NCI-H2227 (cell line): Measurements from ENCODE around the gene YWHAH.

Experiments used
- DNase-seq: peaks from one replicate; lab custom pipeline; 2025; ENCODE audit not compliant: unreplicated experiment; lab: John Stamatoyannopoulos, UW

The YWHAH gene

DNA sequence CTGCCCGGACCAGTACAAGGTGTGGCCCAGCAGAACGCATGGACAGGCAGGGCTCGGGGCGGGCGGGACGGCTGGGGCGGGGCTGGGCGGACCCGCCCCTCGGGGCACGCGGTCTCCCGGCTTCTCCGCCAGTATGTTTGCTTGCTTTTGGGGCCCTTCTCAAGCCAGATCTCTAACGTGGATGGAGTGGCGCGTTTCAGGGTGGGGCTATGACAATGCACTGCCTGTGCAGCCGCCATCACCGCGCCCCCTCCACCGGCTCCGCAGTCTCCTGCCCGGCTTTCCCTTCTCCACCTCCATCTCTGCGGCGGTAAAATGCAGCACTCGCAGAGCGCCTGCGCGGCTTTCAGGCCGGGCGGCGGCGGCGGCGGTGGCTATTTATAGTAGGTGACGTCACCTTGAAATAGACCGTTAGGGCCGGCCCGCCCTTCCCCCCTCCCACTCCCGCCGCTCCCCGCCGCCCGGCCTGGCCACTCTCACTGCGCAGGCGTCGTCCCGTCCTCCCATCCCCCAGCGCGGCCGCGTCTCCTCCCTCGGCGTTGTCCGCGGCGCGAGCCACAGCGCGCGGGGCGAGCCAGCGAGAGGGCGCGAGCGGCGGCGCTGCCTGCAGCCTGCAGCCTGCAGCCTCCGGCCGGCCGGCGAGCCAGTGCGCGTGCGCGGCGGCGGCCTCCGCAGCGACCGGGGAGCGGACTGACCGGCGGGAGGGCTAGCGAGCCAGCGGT is at the start of gene YWHAH:
YWHAH (plus strand) TSS at position 558 of the 722 bp plus-strand sequence. CDS start 199 bp downstream, outside the sequence.
- DNase-seq, result peak; percentile 94

DNA sequence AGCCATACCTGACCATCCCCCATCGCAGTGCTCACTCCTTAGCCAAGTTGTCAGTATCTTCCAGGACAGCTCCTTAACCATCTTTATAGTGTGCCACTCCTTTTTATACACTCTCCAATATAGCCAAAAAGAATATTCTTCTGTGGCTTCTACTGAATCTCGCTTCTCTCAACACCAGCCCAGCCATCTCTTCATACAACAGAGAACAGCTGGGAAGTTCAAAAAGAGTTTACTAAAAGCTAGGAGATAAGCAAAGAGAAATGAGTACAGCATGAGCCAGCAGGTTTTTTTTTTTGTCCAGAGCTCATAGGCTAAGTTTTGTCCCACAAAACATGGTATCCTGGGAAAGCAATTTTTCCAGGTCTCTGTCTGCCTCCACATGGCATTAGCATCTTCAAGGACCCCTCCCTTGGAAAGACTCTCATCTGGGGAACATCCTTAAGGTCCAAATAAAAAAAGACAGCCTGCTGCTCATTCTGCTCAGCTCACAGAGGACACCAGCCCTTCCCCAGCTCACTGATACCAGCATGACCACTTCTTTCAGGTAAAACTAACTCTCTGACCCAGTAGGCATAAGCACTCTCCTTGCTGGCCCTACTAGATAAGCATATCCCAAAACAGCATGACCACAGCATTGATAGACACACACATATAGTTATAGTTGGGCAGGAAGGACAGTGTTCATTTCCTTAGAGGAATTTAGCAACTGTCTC is 48.8 kb upstream of the YWHAH start:
- DNase-seq, result no peak

DNA sequence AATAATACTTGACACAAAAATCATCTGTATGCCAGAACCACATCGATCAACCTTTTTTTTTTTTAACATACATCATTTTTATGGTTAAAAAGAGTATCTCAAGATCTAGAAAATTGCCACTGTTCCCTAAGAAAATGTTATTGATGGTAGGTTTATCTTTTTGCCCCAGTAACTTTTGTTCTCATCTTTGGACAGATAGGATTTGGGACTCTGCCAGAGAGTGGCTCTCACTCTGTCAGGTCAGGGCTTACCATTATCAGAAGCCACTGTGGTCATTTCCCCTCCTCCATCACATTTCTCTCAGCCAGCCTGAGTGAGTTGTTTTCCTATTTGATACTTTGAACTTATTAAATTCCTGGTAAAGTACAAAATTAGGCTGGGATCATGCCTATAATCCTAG is 47.9 kb upstream of the YWHAH start:
- no peak for DNase-seq

DNA sequence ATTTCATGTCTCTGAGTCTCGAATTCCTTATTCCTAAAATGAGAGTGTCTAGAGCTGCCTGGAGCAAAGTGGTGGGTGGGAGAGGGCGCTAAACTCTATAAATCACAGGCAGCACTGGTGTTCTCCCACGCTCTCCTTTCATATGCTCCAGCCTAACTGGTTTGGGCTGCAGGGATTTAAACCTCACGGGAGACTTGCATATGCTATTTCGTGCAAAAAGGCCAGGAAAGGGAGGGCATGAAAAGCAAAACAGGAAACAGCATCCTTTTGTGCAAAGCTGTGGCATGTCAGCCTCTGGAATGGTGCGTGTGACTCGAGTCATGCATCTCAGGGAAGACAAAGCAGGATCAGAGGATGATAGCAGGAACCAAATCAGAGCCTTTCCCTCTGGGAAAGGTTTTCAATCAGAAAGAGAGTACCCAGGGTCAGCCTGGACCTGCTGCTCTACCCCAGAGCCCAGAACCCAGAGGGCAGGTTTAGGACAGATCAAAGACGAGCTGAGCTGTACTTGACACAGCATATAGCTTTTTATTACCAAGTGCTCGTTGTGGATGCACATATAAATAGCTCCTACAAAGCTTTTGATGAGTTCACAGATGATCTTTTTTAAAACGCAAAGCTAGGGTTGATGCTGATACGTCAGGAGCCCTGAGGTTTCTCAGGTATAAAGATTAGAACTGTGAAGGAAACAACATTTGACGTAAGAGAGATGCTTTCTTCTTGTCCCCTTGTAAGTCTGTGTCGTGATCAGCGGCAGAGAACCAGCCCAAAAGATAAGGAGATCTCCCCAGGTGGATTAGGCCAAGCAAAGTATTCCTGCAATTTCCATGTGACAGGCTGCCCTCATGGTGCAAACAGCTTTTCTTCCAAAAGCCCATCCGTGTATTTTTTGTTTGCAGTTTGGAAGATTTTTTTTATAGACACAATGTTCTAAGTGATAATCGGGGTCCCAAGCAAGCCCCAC is 46.2 kb upstream of the YWHAH start:
- no peak for DNase-seq

DNA sequence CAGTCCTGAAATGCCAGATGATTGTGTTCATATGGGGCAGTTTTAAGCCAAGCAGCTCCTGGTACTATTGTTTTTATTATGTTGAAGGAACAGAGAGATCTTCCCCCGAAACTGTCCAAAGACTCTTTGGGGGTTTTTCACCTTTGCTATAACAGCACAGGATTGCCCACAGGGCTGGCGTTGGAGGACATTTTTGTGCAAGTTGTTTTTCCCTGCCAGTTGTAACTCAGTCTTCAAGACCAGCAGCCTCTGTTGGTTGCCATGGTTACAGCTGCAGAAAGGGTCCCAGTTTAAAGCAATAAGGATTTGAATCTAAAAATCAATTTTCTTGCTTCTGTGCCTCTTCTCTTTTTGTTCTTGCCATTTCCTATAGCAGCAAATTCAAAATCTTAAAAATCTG is 45.4 kb upstream of the YWHAH start:
- DNase-seq, result peak; percentile 55

DNA sequence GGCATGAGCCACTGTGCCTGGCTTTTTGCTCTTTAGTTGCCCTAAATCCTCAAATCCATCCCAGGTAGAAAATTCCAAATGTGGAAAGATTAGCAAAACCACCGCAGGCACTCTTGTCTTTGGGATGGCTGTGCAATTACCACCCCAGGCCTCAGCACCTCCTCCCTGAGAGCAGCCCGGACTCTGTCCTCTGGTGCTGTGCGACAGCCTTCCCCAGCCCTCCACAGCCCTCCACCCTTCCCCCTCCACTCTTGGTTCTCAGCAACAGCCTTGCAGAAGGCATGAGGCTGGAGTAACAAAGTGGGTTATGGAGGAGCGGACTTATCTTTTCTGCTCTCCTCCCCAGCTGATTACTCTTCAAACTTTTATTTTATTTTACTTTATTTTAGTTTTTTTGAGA is 44.7 kb upstream of the YWHAH start:
- DNase-seq, result no peak

DNA sequence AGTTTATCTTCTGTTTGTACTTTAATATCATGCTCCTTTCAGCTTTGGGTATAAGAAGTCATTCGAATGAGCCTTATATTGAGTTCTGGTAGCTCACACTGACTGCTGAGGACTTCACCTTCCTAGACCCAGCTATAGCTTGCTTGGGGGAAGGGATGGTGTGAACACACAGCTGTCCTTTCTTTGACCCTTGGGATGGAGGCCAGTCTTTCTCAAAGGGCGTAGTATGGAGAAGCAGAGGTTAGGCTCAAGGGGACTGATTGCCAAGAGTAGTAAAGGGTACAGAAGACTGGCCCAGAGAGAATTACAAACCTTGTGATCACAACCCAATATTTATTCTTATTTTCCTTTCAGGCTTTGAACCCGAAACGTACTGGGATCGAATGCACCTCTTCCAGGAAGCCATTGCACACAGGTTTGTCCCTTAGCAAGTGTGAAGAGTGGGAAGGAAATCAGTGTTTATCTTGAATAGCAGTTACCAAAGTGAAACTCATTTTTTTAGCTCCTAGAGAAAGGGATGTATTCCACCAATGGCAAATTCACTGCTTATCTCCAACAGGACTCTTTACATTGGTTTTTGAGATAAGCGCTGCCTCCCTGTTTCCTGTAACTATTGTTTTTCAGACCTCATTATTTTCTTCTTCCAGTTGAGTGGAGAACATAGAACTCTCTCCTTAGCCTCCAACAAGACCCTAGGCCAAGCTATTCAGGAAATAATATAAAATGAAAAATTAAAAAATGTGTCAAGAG is 42.8 kb upstream of the YWHAH start:
- DNase-seq, result no peak

DNA sequence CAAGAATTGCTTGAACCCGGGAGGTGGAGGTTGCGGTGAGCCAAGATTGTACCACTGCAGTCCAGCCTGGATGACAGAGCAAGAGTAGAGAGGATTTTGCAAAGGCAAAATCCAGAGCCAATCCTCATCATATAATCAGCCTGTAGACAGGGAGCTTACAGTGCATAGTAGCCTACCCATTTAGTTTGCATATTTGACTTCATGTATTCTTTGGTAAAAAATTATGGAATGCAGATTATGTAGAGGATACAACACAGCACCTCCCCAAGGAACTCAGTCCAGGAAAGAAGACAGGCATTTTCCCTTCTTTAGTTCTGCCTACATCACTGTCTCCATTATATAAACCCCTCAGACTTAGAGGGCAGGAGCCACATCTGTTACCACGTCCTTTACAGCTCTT is 39.7 kb upstream of the YWHAH start:
- DNase-seq, result no peak

DNA sequence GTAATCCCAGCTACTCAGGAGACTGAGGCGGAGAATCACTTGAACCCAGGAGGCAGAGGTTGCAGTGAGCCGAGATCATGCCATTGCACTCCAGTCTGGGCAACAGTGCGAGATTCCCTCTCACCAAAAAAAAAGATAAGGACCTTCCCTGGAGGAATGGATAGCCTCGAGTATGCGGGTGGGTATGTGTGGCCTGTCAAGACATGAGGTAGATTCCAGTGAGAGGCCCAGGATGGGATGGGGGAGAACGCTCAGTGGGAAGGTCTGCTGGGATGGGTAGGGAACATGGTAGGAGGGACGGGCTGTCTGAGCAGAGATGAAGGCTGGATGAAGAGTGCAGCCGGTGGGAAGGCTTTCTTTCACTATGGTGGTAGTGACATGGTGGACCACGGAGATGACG is 39.0 kb upstream of the YWHAH start:
- no peak for DNase-seq

DNA sequence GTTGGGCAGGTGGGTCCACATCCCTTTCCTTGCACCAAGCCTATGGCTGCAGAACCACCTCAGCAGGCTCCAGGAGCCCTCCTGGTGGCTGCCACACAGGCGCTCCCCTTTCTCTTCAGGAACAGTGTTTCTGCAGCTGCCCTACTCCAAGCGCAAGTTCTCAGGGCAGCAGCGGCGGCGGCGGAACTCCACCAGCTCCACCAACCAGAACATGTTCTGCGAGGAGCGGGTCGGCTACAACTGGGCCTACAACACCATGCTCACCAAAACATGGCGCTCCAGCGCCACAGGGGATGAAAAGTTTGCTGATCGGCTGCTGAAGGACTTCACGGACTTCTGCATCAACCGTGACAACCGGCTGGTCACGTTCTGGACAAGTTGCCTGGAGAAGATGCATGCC is 38.2 kb upstream of the YWHAH start:
- DNase-seq, result no peak

DNA sequence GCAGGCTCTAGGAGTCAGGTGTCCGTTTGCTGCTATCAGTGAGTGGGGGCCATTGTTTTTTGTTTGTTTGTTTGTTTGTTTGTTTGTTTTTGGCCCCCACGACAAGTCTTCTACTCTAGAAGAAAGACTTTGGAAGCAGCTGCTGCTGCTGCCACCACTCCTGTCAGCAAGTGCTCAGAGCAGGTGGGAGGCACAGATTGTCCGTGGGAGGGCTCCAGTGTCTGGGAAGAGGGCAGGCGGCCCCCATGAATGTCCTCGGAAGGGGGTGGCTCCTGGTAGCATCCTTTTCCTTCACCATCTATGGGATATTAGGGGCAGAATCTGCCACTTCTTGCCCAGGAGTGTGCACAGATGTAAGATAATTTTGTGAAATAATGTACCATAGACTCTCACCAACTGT is 37.8 kb upstream of the YWHAH start:
- DNase-seq, result no peak

DNA sequence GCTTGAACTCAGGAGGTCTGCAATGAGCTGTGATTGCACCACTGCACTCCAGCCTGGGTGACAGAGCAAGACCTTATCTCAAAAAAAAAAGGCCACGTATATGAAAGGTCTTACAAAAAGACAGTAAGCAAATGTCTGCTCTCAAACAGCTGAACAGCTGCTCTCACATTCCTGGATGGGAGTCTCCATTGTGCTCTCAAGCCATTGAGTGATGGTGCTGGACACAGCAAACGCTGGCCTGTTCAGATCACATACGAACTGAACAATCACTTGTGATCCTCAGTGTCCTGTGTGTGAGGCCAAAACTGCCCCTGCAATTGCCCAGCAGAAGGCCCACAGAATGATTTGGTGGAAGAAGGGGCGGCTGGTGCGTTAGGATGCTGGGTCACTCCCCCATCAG is 34.4 kb upstream of the YWHAH start:
- DNase-seq, result no peak

DNA sequence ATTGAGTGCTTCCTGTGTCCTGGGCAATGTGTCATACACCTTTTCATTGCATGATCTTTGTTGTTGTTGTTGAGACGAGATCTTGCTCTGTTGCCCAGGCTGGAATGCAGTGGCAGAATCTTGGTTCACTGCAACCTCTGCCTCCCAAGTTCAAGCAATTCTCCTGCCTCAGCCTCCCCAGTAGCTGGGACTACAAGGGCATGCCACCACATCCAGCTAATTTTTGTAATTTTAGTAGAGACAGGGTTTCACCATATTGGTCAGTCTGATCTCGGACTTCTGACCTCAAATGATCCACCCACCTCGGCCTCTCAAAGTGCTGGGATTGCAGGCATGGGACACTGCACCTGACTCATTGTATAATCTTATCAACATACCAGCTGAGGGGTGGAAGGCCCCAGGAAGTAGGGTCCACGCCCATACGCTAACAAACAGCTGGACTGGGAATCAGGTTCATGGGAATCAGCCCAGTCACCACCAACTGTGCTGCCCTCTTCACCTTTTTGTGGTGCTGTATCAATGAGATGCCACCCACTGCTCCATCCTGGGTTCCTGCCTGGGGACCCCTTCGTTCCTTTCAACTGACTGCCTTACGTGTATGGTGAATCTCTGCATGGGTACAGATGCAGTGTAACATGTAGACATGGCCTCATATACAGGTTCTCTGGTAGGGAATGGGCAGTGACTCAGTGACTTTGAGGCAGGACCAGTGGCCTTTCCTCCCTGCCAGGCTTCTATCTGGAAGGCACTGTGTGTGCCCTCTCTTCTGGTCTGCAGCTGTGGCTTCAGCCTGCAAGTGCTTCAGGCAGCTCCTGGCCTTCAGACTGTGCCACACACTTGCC is 32.5 kb upstream of the YWHAH start:
- DNase-seq, result no peak

DNA sequence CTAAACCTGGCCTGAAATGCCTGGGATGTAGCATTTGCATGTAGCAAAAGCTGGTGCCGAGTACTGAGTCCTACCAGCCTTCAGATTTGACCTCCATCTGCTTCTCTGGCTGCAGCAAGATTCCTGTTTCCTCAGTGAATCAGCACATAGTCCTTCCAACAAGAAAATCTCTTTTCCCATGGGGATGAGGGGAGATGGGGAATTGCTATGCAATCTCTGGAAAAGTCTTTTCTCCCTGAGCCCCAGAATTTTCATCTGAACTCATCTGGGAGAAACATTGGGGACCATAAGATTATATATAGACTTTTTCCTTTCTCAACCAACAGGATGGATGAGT is 32.0 kb upstream of the YWHAH start:
- DNase-seq, result no peak

DNA sequence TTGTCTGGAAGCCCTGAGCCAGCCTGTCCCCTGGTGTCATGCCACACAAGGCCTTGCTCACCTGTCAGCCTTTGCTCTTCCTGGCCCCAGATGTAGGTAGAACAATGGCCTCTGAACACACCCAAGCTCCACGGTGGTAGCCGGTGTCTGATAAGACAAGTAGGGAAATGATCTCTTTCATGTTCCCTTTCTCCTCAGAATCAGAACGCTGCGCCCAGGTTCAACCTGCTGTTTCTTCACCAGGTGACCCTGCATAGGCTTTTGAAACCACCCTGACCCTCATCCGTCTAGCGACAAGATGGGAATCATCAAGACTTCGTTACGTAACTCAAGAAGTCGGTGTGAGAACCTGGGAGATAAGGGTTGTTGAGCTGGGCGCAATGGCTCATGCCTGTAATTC is 28.7 kb upstream of the YWHAH start:
- no peak for DNase-seq

DNA sequence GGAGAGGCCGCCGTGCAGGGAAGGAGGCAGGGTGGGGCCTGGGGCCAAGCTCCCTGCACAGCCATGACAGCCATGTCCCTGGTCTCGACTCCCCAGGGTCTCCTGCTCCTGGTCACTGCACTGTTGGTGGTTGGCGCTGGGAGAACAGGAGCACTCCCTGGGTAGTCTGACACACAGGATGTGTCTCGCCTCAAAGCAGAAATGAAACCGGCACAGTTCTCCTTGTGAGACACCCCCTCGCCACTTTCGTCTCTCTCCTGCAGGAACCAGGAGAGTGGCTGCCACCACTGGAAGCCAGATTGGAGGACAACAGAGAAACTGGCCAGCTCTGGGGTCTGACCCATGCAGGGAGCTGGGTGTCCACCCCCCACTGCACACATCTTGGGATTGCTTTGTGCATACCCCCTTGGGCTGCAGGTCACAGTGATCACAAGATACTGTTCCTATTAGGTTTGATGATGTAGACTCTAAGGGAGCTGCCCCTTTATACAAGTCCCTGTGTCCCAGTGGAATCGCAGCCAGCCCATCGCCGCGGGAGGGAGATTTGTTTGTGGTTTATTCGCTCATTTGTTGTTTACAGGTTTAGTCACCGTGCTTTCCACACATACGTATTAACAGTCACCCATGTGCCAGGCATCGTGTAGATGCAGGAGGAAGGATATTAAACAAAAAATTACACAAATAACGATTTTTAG is 27.0 kb upstream of the YWHAH start:
- DNase-seq, result no peak

DNA sequence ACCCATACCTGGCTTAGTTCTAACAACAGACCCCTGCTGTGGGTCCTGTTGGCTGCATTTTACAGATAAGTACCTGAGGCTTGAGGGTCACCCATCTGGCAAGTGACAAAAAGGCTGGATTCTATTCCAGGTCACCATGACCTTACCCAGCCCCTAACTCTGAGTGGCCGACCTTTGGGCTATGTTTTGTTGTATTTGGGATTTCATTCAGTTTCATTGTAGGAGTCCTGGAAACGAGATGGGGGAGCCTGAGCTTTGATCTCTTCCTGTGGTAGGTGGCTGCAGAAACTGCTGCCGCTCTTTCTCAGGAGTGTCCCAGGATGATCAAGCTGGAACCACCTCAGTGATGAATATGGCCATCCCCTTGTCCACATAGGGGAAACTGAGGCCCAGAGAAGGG is 24.6 kb upstream of the YWHAH start:
- DNase-seq, result no peak

DNA sequence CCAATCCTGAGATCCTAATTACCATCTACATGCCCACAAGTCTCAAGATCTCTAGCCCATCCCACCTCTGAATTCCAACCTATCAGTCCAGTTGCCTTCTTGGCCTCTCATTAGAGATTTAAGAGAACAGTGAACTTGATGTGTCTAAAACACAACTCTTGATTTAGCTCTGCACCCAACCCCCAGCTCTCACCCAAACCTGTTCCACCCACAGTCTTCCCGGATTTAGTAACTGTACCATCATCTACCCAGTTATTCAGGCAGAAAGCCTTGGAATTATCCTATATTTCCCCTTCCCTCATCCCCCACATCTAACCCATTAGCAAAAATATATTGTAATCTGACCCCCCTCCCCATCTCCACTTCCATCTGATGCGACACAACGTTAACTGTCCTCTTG is 24.0 kb upstream of the YWHAH start:
- no peak for DNase-seq

DNA sequence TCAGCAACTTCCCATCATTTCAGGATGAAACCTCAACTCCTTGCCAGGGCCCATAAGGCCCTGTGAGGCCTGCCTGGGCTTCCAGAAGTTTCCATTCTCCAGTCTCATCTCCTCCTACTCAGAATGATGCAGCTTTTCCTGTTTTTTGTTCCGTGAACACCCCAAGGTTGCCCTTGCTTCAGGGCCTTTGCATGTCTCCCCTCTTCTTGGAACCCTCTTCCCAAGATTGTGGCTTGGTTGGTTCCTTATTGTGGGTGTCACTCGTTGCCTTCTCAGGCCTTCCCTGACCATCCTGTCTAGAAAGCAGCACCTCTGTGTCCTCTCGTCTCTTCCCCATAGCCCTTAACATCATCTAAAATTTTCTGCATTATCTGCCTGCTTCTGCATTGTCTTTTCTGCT is 23.2 kb upstream of the YWHAH start:
- DNase-seq, result no peak

DNA sequence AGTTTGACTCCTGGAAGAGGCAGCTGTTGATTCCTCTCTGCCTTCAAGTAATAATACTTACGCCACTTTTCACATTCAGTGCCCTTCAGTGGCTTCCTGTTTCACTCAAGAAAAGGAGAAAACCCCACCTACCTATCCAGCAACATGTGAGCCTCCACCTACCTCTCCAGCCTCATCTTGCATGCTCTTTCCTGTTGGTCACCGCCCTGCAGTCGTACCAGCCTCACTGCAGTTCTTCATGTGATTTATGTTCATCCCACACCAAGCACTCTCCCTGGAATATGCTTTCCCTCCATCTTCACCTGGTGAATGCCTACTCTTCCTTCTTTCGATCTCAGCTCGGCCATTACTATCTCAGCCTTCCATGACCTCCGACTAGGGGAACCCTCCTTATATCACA is 21.8 kb upstream of the YWHAH start:
- DNase-seq, result no peak
